Measurements from ENCODE around the gene NR0B1.

The NR0B1 gene

DNA sequence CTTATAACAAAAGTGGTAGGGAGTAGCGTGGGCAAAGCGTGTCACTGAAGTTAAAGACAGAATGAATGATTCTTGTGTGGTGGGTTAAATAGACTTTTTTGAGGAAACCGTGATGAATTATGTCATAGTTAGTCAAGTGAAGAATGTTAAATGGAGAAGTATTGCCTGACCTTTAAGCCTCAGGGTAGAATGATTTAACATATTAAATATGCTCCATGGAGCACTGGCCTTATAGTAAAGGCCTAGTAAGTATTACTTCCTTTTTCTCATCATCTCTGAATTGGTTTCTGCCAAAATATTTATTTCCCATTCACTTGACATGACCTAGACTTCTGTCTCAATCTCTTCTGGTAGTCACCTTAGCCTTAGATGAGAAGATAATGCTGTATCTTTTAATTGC lies 38.6 kb downstream of the NR0B1 start:
- no peak for DNase-seq (ENCODE audit: low read depth in 3 of 3)

DNA sequence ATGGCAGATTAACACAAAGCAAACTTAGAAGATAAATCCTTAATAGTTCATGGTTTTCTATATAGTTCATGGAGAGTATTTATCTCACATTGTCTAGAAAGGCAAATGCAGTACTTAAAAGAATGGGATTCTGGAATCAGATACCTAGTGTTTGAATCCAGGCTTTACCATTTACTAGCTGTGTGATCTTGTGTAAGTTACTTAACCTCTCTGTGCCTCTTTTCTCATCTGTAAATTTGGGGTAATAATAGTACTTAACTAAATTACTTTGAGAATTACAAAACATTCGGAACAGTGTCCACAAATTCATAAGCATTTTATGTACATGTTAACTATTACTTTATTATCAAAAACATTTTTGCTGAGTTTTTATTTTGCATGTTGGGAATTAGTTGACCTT lies 46.4 kb downstream of the NR0B1 start:
- no peak for DNase-seq (ENCODE audit: low read depth in 3 of 3)

DNA sequence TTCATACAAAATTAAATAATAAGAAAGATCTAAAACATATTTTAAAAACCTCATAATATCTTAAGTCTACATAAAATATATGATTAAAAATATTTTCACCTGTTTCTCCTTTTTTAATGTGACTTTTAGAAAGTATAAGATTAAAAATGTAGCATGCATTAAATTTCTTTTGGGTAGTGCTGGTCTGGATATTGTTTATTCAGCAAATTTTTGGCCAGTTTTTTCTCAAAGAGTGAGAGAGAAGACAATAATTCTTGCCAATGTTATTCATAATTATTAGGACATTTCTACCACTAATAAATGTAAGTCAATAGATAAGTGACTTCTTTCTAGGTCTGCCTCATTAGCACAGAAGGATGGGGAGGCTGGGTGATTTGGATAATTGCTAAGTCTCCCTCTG lies 48.2 kb downstream of the NR0B1 start:
- no peak for DNase-seq (ENCODE audit: low read depth in 3 of 3)

DNA sequence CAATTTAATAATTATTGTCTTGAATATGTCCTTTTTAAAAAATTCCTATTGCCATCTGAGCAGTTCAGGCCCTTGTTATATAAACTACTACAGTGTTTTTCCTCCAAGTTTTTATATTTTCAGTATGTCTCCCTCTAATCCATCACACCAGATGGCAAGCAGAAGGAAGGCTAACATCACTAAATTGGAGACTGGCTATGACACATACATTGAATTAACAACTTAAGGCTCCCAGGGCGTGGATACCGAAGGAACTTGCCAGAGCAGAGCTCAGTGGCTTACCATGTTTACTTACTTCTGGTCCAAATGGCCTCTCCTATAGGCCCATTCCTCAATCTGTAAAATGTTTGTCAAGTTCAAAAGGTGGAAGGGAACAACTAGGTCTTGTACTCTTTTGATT lies 49.3 kb downstream of the NR0B1 start:
- DNase-seq (ENCODE audit: low read depth in 3 of 3): no peak

Data from stimulated activated CD4-positive, alpha-beta T cell treated with anti-CD3 and anti-CD28 coated beads, TNF-alpha, amount 100 ng/mL, for 48 hours (primary cell).